H9 (cell line): Measurements from ENCODE around the gene PROSER1. TPM values are rescaled to one million over a fixed set of nuclear protein-coding genes. Genes with fewer than 3 reads are reported as not detected.

ENCODE experiments used
- DNase-seq: peaks from one replicate; pipeline ENCODE4 v3.0.0-alpha.2; 2017
- H2AFZ ChIP-seq: one replicate; pipeline ENCODE4 v1.6.1; 2013; ENCODE audit warnings: mild to moderate bottlenecking, low read length, control low read depth, moderate library complexity
- H2AK5ac ChIP-seq: 2 replicates; pipeline ENCODE4 v1.6.1; 2013; ENCODE audit warnings: low read length, control low read depth, mixed read lengths; ENCODE audit not compliant: insufficient read length
- H2BK120ac ChIP-seq: one replicate; pipeline ENCODE4 v1.6.1; 2013; ENCODE audit warnings: low read depth, mild to moderate bottlenecking, low read length, control low read depth, inconsistent platforms; ENCODE audit not compliant: poor library complexity, severe bottlenecking
- H2BK12ac ChIP-seq: 2 replicates; pipeline ENCODE4 v1.6.1; 2013; ENCODE audit warnings: low read length, control low read depth, mixed read lengths, low read depth; ENCODE audit not compliant: insufficient read length
- H2BK15ac ChIP-seq: 2 replicates; pipeline ENCODE4 v1.6.1; 2013; ENCODE audit warnings: low read depth, low read length, control low read depth
- H2BK20ac ChIP-seq: one replicate; pipeline ENCODE4 v1.6.1; 2013; ENCODE audit warnings: low read depth, mild to moderate bottlenecking, low read length, control low read depth, inconsistent platforms; ENCODE audit not compliant: poor library complexity, severe bottlenecking
- H2BK5ac ChIP-seq: 2 replicates; pipeline ENCODE4 v1.6.1; 2013; ENCODE audit warnings: low read length, control low read depth, mixed read lengths; ENCODE audit not compliant: insufficient read length
- H3K14ac ChIP-seq: 2 replicates; pipeline ENCODE4 v1.6.1; 2013; ENCODE audit warnings: low read length, control low read depth; ENCODE audit not compliant: insufficient read depth
- H3K18ac ChIP-seq: 2 replicates; pipeline ENCODE4 v1.6.1; 2013; ENCODE audit warnings: low read depth, mild to moderate bottlenecking, mixed read lengths, low read length, control low read depth; ENCODE audit not compliant: insufficient read length
- H3K23ac ChIP-seq: 2 replicates; pipeline ENCODE4 v1.6.1; 2013; ENCODE audit warnings: low read length, control low read depth, mixed read lengths, low read depth; ENCODE audit not compliant: insufficient read length
- H3K23me2 ChIP-seq: 2 replicates; pipeline ENCODE4 v1.6.1; 2013; ENCODE audit warnings: low read depth, mild to moderate bottlenecking, mixed read lengths, low read length, control low read depth; ENCODE audit not compliant: insufficient read length, poor library complexity, severe bottlenecking
- H3K27ac ChIP-seq: 2 replicates; pipeline ENCODE4 v1.5.1; 2013; ENCODE audit warnings: low read length, control low read depth, mixed read lengths, low read depth; ENCODE audit not compliant: insufficient read length
- H3K27me3 ChIP-seq: 2 replicates; pipeline ENCODE4 v1.6.1; 2013; ENCODE audit warnings: low read length, control low read depth, inconsistent platforms; ENCODE audit not compliant: insufficient read depth
- H3K4ac ChIP-seq: 2 replicates; pipeline ENCODE4 v1.6.1; 2013; ENCODE audit warnings: low read depth, mild to moderate bottlenecking, control low read depth, inconsistent platforms, low read length, moderate library complexity
- H3K4me1 ChIP-seq: 2 replicates; pipeline ENCODE4 v1.6.1; 2013; ENCODE audit warnings: low read length, control low read depth, inconsistent platforms; ENCODE audit not compliant: insufficient read depth
- H3K4me2 ChIP-seq: 2 replicates; pipeline ENCODE4 v1.6.1; 2013; ENCODE audit warnings: low read length, control low read depth, mixed read lengths; ENCODE audit not compliant: insufficient read length, insufficient read depth
- H3K56ac ChIP-seq: 2 replicates; pipeline ENCODE4 v1.6.1; 2013; ENCODE audit warnings: low read depth, mild to moderate bottlenecking, mixed read lengths, low read length, control low read depth; ENCODE audit not compliant: insufficient read length
- H3K79me1 ChIP-seq: 2 replicates; pipeline ENCODE4 v1.6.1; 2013; ENCODE audit warnings: low read depth, mild to moderate bottlenecking, moderate library complexity, low read length, control low read depth, inconsistent platforms; ENCODE audit not compliant: insufficient read depth, poor library complexity, severe bottlenecking
- H3K79me2 ChIP-seq: 2 replicates; pipeline ENCODE4 v1.6.1; 2013; ENCODE audit warnings: low read length, control low read depth, inconsistent platforms; ENCODE audit not compliant: insufficient read depth
- H3K9ac ChIP-seq: 2 replicates; pipeline ENCODE4 v1.6.1; 2013; ENCODE audit warnings: low read length, control low read depth, mixed read lengths; ENCODE audit not compliant: insufficient read length; ENCODE audit errors: extremely low read depth
- H3K9me3 ChIP-seq: one replicate; pipeline ENCODE4 v1.6.1; 2013; ENCODE audit warnings: low read depth, low read length, inconsistent platforms; ENCODE audit not compliant: control insufficient read depth
- H3T11ph ChIP-seq: one replicate; pipeline ENCODE4 v1.6.1; 2013; ENCODE audit warnings: mild to moderate bottlenecking, low read length, control low read depth, inconsistent platforms
- H4K20me1 ChIP-seq: one replicate; pipeline ENCODE4 v1.6.1; 2013; ENCODE audit not compliant: control insufficient read depth, insufficient read length, insufficient read depth
- H4K5ac ChIP-seq: 2 replicates; pipeline ENCODE4 v1.6.1; 2013; ENCODE audit warnings: low read depth, mild to moderate bottlenecking, mixed read lengths, low read length, control low read depth; ENCODE audit not compliant: insufficient read length
- H4K8ac ChIP-seq: replicated peaks from 2 replicates; pipeline ENCODE4 v1.6.1; 2013; ENCODE audit warnings: low read length, control low read depth, mixed read lengths, low read depth; ENCODE audit not compliant: insufficient read length
- H4K91ac ChIP-seq: 2 replicates; pipeline ENCODE4 v1.6.1; 2013; ENCODE audit warnings: low read depth, mild to moderate bottlenecking, moderate library complexity, mixed read lengths, low read length, control low read depth; ENCODE audit not compliant: insufficient read length
- H3K27ac Mint-ChIP-seq, 3 experiments: 2 replicates in 2 of 3; 3 replicates in 1 of 3; pipeline ENCODE4 v1.8.0; 2020 to 2021; ENCODE audit warnings: mixed read lengths in 3 of 3, mild to moderate bottlenecking in 1 of 3, moderate library complexity in 1 of 3
- H3K27me3 Mint-ChIP-seq: 2 replicates; pipeline ENCODE4 v1.8.0; 2021; ENCODE audit warnings: low read depth, mild to moderate bottlenecking, moderate library complexity, mixed read lengths
- H3K36me3 Mint-ChIP-seq, 3 experiments: 2 replicates in 2 of 3; 3 replicates in 1 of 3; pipeline ENCODE4 v1.8.0; 2020 to 2021; ENCODE audit warnings: low read depth in 3 of 3, mixed read lengths in 3 of 3; ENCODE audit not compliant: insufficient read depth in 1 of 3
- H3K4me1 Mint-ChIP-seq, 2 experiments: 2 replicates each; pipeline ENCODE4 v1.8.0; 2020; ENCODE audit warnings: mixed read lengths in 2 of 2
- H3K4me3 Mint-ChIP-seq, 2 experiments: 2 replicates in 1 of 2; 3 replicates in 1 of 2; pipeline ENCODE4 v1.8.0; 2020 to 2021; ENCODE audit warnings: mild to moderate bottlenecking in 2 of 2, mixed read lengths in 2 of 2, moderate library complexity in 1 of 2
- H3K9me3 Mint-ChIP-seq, 2 experiments: 2 replicates in 1 of 2; 3 replicates in 1 of 2; pipeline ENCODE4 v1.8.0; 2020; ENCODE audit warnings: mild to moderate bottlenecking in 2 of 2, mixed read lengths in 2 of 2, moderate library complexity in 1 of 2
- WGBS: extraction: QIAGEN DNeasy Blood & Tissue Kit; methylation state at CpG from one replicate; pipeline ENCODE4 v1.1.7; 2013; ENCODE audit warnings: missing lambda C conversion rate, low lambda C conversion rate, mixed read lengths; ENCODE audit not compliant: insufficient read length; ENCODE audit errors: extremely low coverage; 5-methylcytosine and 5-hydroxymethylcytosine counted together
- total RNA-seq: library from RNA; stranded (reverse); gene quantifications from 2 replicates; pipeline ENCODE4 v1.2.1, GENCODE V29; 2021
- TF ChIP-seq, protein P1 (sequence below): fragments of 200-600 bp; sonication (generic); conservative IDR thresholded peaks from 3 replicates; pipeline ENCODE4 v1.8.0; 2021; ENCODE audit warnings: antibody characterized with exemption, mild to moderate bottlenecking

The PROSER1 gene
- total RNA-seq, 1 experiment from 2014 or later, result 84.6 TPM

DNA sequence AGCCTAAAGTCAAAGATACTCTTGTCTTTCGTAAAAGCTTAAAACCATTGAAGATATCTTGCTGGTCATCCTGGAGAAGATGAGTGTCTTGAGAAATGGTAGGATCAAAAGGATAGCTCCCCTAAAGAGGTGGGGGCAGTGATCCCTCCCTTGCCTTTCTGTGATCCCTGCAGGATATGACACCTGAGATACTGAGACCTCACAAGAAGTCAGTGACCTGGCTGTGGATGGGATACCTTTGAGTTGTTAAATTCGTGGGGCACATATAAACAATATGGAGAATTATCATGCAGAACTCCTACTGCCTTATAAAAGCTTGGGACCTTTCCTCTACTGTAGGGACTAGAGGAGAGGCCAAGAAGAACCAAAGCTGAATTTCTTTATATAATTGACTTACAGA is 68.7 kb downstream of the PROSER1 start:
- H3K4me1 Mint-ChIP-seq, result peaks cover 19 to 25% of the 10 kb centered on the region in 2 experiments
- H3K36me3 Mint-ChIP-seq, result no peaks in the 10 kb centered on the region; a peak in 1 of 7 replicates
- no peak overlapping the region for H4K91ac ChIP-seq
- no peak overlapping the region for H3K27ac Mint-ChIP-seq
- H2AK5ac ChIP-seq, result no peak overlapping the region
- H3K4me1 ChIP-seq, result peaks cover 4% of the 10 kb centered on the region; the same call in 1 of the 2 replicates
- H3K79me2 ChIP-seq, result no peaks in the 10 kb centered on the region
- no peaks in the 10 kb centered on the region for H3K9me3 ChIP-seq
- H3K18ac ChIP-seq, result no peak overlapping the region
- H3T11ph ChIP-seq, result no peak overlapping the region
- H2BK12ac ChIP-seq, result no peak overlapping the region
- H3K27me3 Mint-ChIP-seq, result no peaks in the 10 kb centered on the region
- no peaks in the 10 kb centered on the region for H3K79me1 ChIP-seq
- H3K56ac ChIP-seq, result no peak overlapping the region
- no peak overlapping the region for H2BK20ac ChIP-seq
- H3K4me2 ChIP-seq, result no peak overlapping the region
- no peak overlapping the region for H3K4ac ChIP-seq
- no peak overlapping the region for H2BK5ac ChIP-seq
- peaks cover 0 to 2% of the 10 kb centered on the region in 2 experiments; a peak in 2 of 5 replicates for H3K9me3 Mint-ChIP-seq
- TF ChIP-seq, protein P1, sequence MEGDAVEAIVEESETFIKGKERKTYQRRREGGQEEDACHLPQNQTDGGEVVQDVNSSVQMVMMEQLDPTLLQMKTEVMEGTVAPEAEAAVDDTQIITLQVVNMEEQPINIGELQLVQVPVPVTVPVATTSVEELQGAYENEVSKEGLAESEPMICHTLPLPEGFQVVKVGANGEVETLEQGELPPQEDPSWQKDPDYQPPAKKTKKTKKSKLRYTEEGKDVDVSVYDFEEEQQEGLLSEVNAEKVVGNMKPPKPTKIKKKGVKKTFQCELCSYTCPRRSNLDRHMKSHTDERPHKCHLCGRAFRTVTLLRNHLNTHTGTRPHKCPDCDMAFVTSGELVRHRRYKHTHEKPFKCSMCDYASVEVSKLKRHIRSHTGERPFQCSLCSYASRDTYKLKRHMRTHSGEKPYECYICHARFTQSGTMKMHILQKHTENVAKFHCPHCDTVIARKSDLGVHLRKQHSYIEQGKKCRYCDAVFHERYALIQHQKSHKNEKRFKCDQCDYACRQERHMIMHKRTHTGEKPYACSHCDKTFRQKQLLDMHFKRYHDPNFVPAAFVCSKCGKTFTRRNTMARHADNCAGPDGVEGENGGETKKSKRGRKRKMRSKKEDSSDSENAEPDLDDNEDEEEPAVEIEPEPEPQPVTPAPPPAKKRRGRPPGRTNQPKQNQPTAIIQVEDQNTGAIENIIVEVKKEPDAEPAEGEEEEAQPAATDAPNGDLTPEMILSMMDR, result no peak
- no peak overlapping the region for H3K4me3 Mint-ChIP-seq
- H3K23ac ChIP-seq, result no peak overlapping the region
- no CpG with 5 or more reads among the region's 2 CpGs for WGBS
- no peak overlapping the region for H4K8ac ChIP-seq
- no peak overlapping the region for H3K27ac ChIP-seq
- H4K20me1 ChIP-seq, result no peaks in the 10 kb centered on the region
- H4K5ac ChIP-seq, result no peak overlapping the region
- H3K27me3 ChIP-seq, result no peaks in the 10 kb centered on the region
- H2BK120ac ChIP-seq, result no peak overlapping the region
- no peak overlapping the region for H3K9ac ChIP-seq
- no peaks in the 10 kb centered on the region for H3K23me2 ChIP-seq
- no peak overlapping the region for H2BK15ac ChIP-seq
- no peak overlapping the region for H3K14ac ChIP-seq
- no peak for DNase-seq
- H2AFZ ChIP-seq, result no peak overlapping the region
